ENCODE results near the gene WNT7B. TPM values are rescaled to one million over a fixed set of nuclear protein-coding genes. Genes with fewer than 3 reads are reported as not detected.

Gene WNT7B
- polyA plus RNA-seq, 6 donors from 2014 or later: 0.17 to 0.62 TPM; not detected in 4

GRCh38 chr22:45930324-45930723 is 46.6 kb downstream of the WNT7B start:
- H3K4me1 Mint-ChIP-seq: peaks cover 0 to 4% (median 0%) of the 10 kb centered on the region in 3 donors
- H3K4me3 Mint-ChIP-seq: no peak overlapping the region
- peaks cover 18 to 61% (median 57%) of the 10 kb centered on the region in 3 donors for H3K27me3 Mint-ChIP-seq
- H3K36me3 Mint-ChIP-seq: no peaks in the 10 kb centered on the region
- H3K27ac Mint-ChIP-seq: no peak overlapping the region
- DNase-seq (no peak), ATAC-seq (ENCODE audit: low read depth in 2 of 2) (no peak)
- peaks cover 0 to 6% (median 0%) of the 10 kb centered on the region in 7 donors for H3K9me3 Mint-ChIP-seq

- H3K27me3 Mint-ChIP-seq: peaks cover 16 to 59% (median 51%) of the 10 kb centered on the region in 3 donors
- peaks cover 0 to 6% (median 0%) of the 10 kb centered on the region in 7 donors for H3K9me3 Mint-ChIP-seq
- DNase-seq: no peak
- no peaks in the 10 kb centered on the region for H3K36me3 Mint-ChIP-seq
- no peak overlapping the region for H3K27ac Mint-ChIP-seq
- no peak overlapping the region for H3K4me3 Mint-ChIP-seq
- ATAC-seq (ENCODE audit: low read depth in 2 of 2): no peak
- H3K4me1 Mint-ChIP-seq: peaks cover 0 to 4% (median 0%) of the 10 kb centered on the region in 3 donors
These were observed 47.3 kb downstream of the WNT7B start for GRCh38 chr22:45929649-45930048.

- Mint-ChIP-seq H3K27ac (peak overlapping the region in 2 of 6 donors; percentile 66 to 79), H3K27me3 (peaks cover 12 to 58% (median 43%) of the 10 kb centered on the region in 3 donors), H3K9me3 (peaks cover 0 to 6% (median 0%) of the 10 kb centered on the region in 7 donors), H3K4me1 (peaks cover 0 to 4% (median 0%) of the 10 kb centered on the region in 3 donors), H3K36me3 (no peaks in the 10 kb centered on the region), H3K4me3 (peak overlapping the region in 1 of 8 donors; percentile 56)
- DNase-seq: no peak
- ATAC-seq (ENCODE audit: low read depth in 2 of 2): no peak
These were observed 48.1 kb downstream of the WNT7B start for GRCh38 chr22:45928726-45929368.

- Mint-ChIP-seq H3K4me1 (peaks cover 0 to 4% (median 0%) of the 10 kb centered on the region in 3 donors), H3K4me3 (no peak overlapping the region), H3K9me3 (peaks cover 0 to 6% (median 0%) of the 10 kb centered on the region in 7 donors), H3K36me3 (no peaks in the 10 kb centered on the region), H3K27ac (no peak overlapping the region), H3K27me3 (peaks cover 5 to 41% (median 26%) of the 10 kb centered on the region in 3 donors)
- ATAC-seq (ENCODE audit: low read depth in 2 of 2) (no peak), DNase-seq (no peak)
These were observed 49.9 kb downstream of the WNT7B start for GRCh38 chr22:45927059-45927458.

- Mint-ChIP-seq H3K36me3 (no peaks in the 10 kb centered on the region), H3K4me3 (no peak overlapping the region), H3K9me3 (peaks cover 0 to 6% (median 0%) of the 10 kb centered on the region in 7 donors), H3K4me1 (peaks cover 0 to 4% (median 0%) of the 10 kb centered on the region in 3 donors), H3K27ac (no peak overlapping the region), H3K27me3 (peaks cover 5 to 39% (median 20%) of the 10 kb centered on the region in 3 donors)
- ATAC-seq (ENCODE audit: low read depth in 2 of 2) (no peak), DNase-seq (no peak)
These were observed 50.5 kb downstream of the WNT7B start for GRCh38 chr22:45926433-45926832.

GRCh38 chr22:45925811-45926351 is 51.1 kb downstream of the WNT7B start:
- Mint-ChIP-seq H3K27me3 (peaks cover 5 to 41% (median 20%) of the 10 kb centered on the region in 3 donors), H3K4me1 (peaks cover 0 to 4% (median 0%) of the 10 kb centered on the region in 3 donors), H3K27ac (no peak overlapping the region), H3K4me3 (no peak overlapping the region), H3K9me3 (peaks cover 0 to 6% (median 0%) of the 10 kb centered on the region in 7 donors), H3K36me3 (no peaks in the 10 kb centered on the region)
- ATAC-seq (ENCODE audit: low read depth in 2 of 2) (no peak), DNase-seq (no peak)

- DNase-seq: no peak
- Mint-ChIP-seq H3K9me3 (no peaks in the 10 kb centered on the region), H3K27me3 (peaks cover 1 to 29% (median 4%) of the 10 kb centered on the region in 3 donors), H3K4me3 (no peak overlapping the region), H3K4me1 (no peaks in the 10 kb centered on the region), H3K36me3 (no peaks in the 10 kb centered on the region), H3K27ac (no peak overlapping the region)
- no peak for ATAC-seq (ENCODE audit: low read depth in 2 of 2)
These were observed 53.1 kb downstream of the WNT7B start for GRCh38 chr22:45923835-45924234.

GRCh38 chr22:45923212-45923611 is 53.8 kb downstream of the WNT7B start:
- no peak for DNase-seq
- Mint-ChIP-seq H3K9me3 (no peaks in the 10 kb centered on the region), H3K4me1 (no peaks in the 10 kb centered on the region), H3K4me3 (no peak overlapping the region), H3K36me3 (no peaks in the 10 kb centered on the region), H3K27me3 (peaks cover under 1 to 25% (median 4%) of the 10 kb centered on the region in 3 donors), H3K27ac (no peak overlapping the region)
- no peak for ATAC-seq (ENCODE audit: low read depth in 2 of 2)

- no peak for ATAC-seq (ENCODE audit: low read depth in 2 of 2)
- H3K27me3 Mint-ChIP-seq: peaks cover 6 to 29% (median 6%) of the 10 kb centered on the region in 3 donors
- peaks cover 0 to 3% (median 3%) of the 10 kb centered on the region in 3 donors for H3K4me1 Mint-ChIP-seq
- no peaks in the 10 kb centered on the region for H3K36me3 Mint-ChIP-seq
- H3K27ac Mint-ChIP-seq: no peak overlapping the region
- no peak overlapping the region for H3K4me3 Mint-ChIP-seq
- no peaks in the 10 kb centered on the region for H3K9me3 Mint-ChIP-seq
- DNase-seq: no peak
These were observed 54.3 kb downstream of the WNT7B start for GRCh38 chr22:45922661-45923060.

- Mint-ChIP-seq H3K4me3 (no peak overlapping the region), H3K9me3 (no peaks in the 10 kb centered on the region), H3K27me3 (peaks cover 9 to 33% (median 10%) of the 10 kb centered on the region in 3 donors), H3K27ac (no peak overlapping the region), H3K4me1 (peaks cover 0 to 7% (median 6%) of the 10 kb centered on the region in 3 donors), H3K36me3 (no peaks in the 10 kb centered on the region)
- ATAC-seq (ENCODE audit: low read depth in 2 of 2): no peak
- no peak for DNase-seq
These were observed 54.7 kb downstream of the WNT7B start for GRCh38 chr22:45922256-45922655.

GRCh38 chr22:45919504-45920286 is 57.3 kb downstream of the WNT7B start:
- H3K27ac Mint-ChIP-seq: no peak overlapping the region
- DNase-seq (no peak), ATAC-seq (ENCODE audit: low read depth in 2 of 2) (no peak)
- peaks cover 9 to 36% (median 13%) of the 10 kb centered on the region in 3 donors for H3K27me3 Mint-ChIP-seq
- no peaks in the 10 kb centered on the region for H3K36me3 Mint-ChIP-seq
- H3K4me1 Mint-ChIP-seq: peaks cover 0 to 7% (median 6%) of the 10 kb centered on the region in 3 donors
- no peak overlapping the region for H3K4me3 Mint-ChIP-seq
- no peaks in the 10 kb centered on the region for H3K9me3 Mint-ChIP-seq

GRCh38 chr22:45918459-45919370 is 58.2 kb downstream of the WNT7B start:
- Mint-ChIP-seq H3K27me3 (peaks cover 13 to 35% (median 23%) of the 10 kb centered on the region in 3 donors), H3K9me3 (peaks cover 0 to 4% (median 0%) of the 10 kb centered on the region in 7 donors), H3K27ac (no peak overlapping the region), H3K4me3 (no peak overlapping the region), H3K36me3 (peaks cover 0 to 7% of the 10 kb centered on the region in 2 donors), H3K4me1 (peaks cover 0 to 12% (median 6%) of the 10 kb centered on the region in 3 donors)
- no peak for DNase-seq
- ATAC-seq (ENCODE audit: low read depth in 2 of 2): no peak

All from naive B cell (primary cell).